Measurements from ENCODE around the gene KCNIP2.

- TF ChIP-seq CTCF (IDR thresholded peaks at IDR 0.05) (no peak), GATA2 (CRISPR knock-in tag; IDR thresholded peaks at IDR 0.05) (no peak), SMC3 (IDR thresholded peaks at IDR 0.05; ENCODE audit: low read depth, low read length) (no peak), EZH2phosphoT487 (IDR thresholded peaks at IDR 0.05; ENCODE audit: borderline replicate concordance, low read depth) (no peak), NRF1 (IDR thresholded peaks at IDR 0.05; ENCODE audit: low read depth, low read length) (no peak), USF2 (IDR thresholded peaks at IDR 0.05; ENCODE audit: borderline replicate concordance, low read depth, low read length) (no peak), YY1 (IDR thresholded peaks at IDR 0.05; ENCODE audit: low read depth) (no peak), RAD21 (IDR thresholded peaks at IDR 0.05; ENCODE audit: low read length) (no peak), TEAD4 (IDR thresholded peaks at IDR 0.05; ENCODE audit: borderline replicate concordance, insufficient read depth) (no peak), CHD2 (IDR thresholded peaks at IDR 0.05; ENCODE audit: low read length, partially characterized antibody) (no peak), USF1 (IDR thresholded peaks at IDR 0.05; ENCODE audit: borderline replicate concordance, low read depth) (no peak)
These were observed 18.9 kb downstream of the KCNIP2 start for GRCh38 chr10:101824736-101825135.
